IMR-90 (cell line): ENCODE measurements around the gene TSEN15. TPM values are rescaled to one million over a fixed set of nuclear protein-coding genes. Genes with fewer than 3 reads are reported as not detected.

ENCODE experiments used
- ATAC-seq: fragments of 200-7000 bp; cut with Tn5 transposase; 2 replicates; pipeline ENCODE4 v1.9.1; 2020; ENCODE audit warnings: low read depth, mild to moderate bottlenecking, moderate library complexity
- BruUV-seq: library from RNA; stranded (reverse); fragments of 400-500 nt; replicated peaks from 2 replicates; lab custom pipeline; 2021; lab: Mats Ljungman, UMichigan
- CTCF ChIA-PET: fragments of 300-600 bp; formaldehyde crosslinking; extraction: SDS; loops from one replicate; lab custom pipeline; 2021; ENCODE audit warnings: antibody characterized with exemption; lab: Yijun Ruan, JAX
- POLR2A ChIA-PET: fragments of 300-600 bp; sonication (Branson Sonifier 250); formaldehyde crosslinking; loops from one replicate; lab custom pipeline; 2022; ENCODE audit warnings: antibody characterized with exemption; ENCODE audit not compliant: unreplicated experiment; lab: Charles Lee
- DNase-seq: peaks from one replicate; pipeline ENCODE4 v3.0.0; 2013
- H2AFZ ChIP-seq: replicated peaks from 2 replicates; pipeline ENCODE3; 2013; ENCODE audit warnings: low read length, mild to moderate bottlenecking; ENCODE audit not compliant: poor library complexity
- H2AK5ac ChIP-seq: 2 replicates; pipeline ENCODE4 v1.6.1; 2013; ENCODE audit warnings: low read depth, low read length, inconsistent platforms
- H2AK9ac ChIP-seq: replicated peaks from 2 replicates; pipeline ENCODE3; 2013; ENCODE audit warnings: mild to moderate bottlenecking, low read depth, low read length, moderate library complexity; ENCODE audit not compliant: poor library complexity
- H2BK120ac ChIP-seq: 2 replicates; pipeline ENCODE4 v1.6.1; 2013; ENCODE audit warnings: low read depth, low read length, inconsistent platforms
- H2BK15ac ChIP-seq: 3 replicates; pipeline ENCODE4 v1.6.1; 2013; ENCODE audit warnings: low read depth, low read length, inconsistent platforms
- H2BK20ac ChIP-seq: 2 replicates; pipeline ENCODE4 v1.6.1; 2013; ENCODE audit warnings: low read depth, mild to moderate bottlenecking, inconsistent platforms, low read length, moderate library complexity
- H2BK5ac ChIP-seq: 2 replicates; pipeline ENCODE4 v1.6.1; 2013; ENCODE audit warnings: mild to moderate bottlenecking, low read depth, low read length, inconsistent platforms; ENCODE audit not compliant: poor library complexity, severe bottlenecking
- H3K14ac ChIP-seq: replicated peaks from 2 replicates; pipeline ENCODE4 v1.6.1; 2013; ENCODE audit warnings: low read depth, low read length, inconsistent platforms
- H3K18ac ChIP-seq: 2 replicates; pipeline ENCODE4 v1.6.1; 2013; ENCODE audit warnings: low read depth, low read length, control low read depth
- H3K23ac ChIP-seq: 2 replicates; pipeline ENCODE4 v1.6.1; 2013; ENCODE audit warnings: low read depth, low read length, inconsistent platforms
- H3K27ac ChIP-seq: 2 replicates; pipeline ENCODE4 v1.5.1; 2013; ENCODE audit warnings: mild to moderate bottlenecking, control low read depth, low read length; ENCODE audit not compliant: insufficient read depth
- H3K27me3 ChIP-seq: 2 replicates; pipeline ENCODE4 v1.6.1; 2013; ENCODE audit warnings: low read length; ENCODE audit not compliant: control insufficient read depth, insufficient read depth
- H3K36me3 ChIP-seq: 2 replicates; pipeline ENCODE4 v1.6.1; 2013; ENCODE audit warnings: low read length, mixed read lengths; ENCODE audit not compliant: control insufficient read depth, insufficient read depth
- H3K4ac ChIP-seq: 2 replicates; pipeline ENCODE4 v1.6.1; 2013; ENCODE audit warnings: low read depth, low read length, inconsistent platforms
- H3K4me1 ChIP-seq: 2 replicates; pipeline ENCODE4 v1.6.1; 2013; ENCODE audit warnings: low read length, mixed read lengths; ENCODE audit not compliant: control insufficient read depth, insufficient read depth
- H3K4me2 ChIP-seq: 2 replicates; pipeline ENCODE4 v1.6.1; 2013; ENCODE audit warnings: low read depth, mild to moderate bottlenecking, control low read depth, low read length, moderate library complexity
- H3K4me3 ChIP-seq: 2 replicates; pipeline ENCODE4 v1.5.1; 2013; ENCODE audit warnings: low read depth, mild to moderate bottlenecking, control low read depth, low read length, moderate library complexity; ENCODE audit not compliant: insufficient read depth
- H3K56ac ChIP-seq: 2 replicates; pipeline ENCODE4 v1.6.1; 2013; ENCODE audit warnings: low read length, inconsistent platforms; ENCODE audit not compliant: insufficient read depth; ENCODE audit errors: extremely low read depth
- H3K79me1 ChIP-seq, 2 experiments: 2 replicates each; pipeline ENCODE4 v1.6.1; 2013; ENCODE audit warnings: low read length in 2 of 2, inconsistent platforms in 1 of 2, low read depth in 1 of 2
- H3K9ac ChIP-seq: 2 replicates; pipeline ENCODE4 v1.6.1; 2013; ENCODE audit warnings: low read depth, low read length, control low read depth
- H3K9me1 ChIP-seq: 2 replicates; pipeline ENCODE4 v1.6.1; 2013; ENCODE audit warnings: low read length, inconsistent platforms; ENCODE audit not compliant: insufficient read depth
- H3K9me3 ChIP-seq: 2 replicates; pipeline ENCODE4 v1.6.1; 2013; ENCODE audit warnings: low read length; ENCODE audit not compliant: control insufficient read depth, insufficient read depth
- H4K20me1 ChIP-seq: 2 replicates; pipeline ENCODE4 v1.6.1; 2013; ENCODE audit warnings: low read length, inconsistent platforms; ENCODE audit not compliant: insufficient read depth
- H4K5ac ChIP-seq: 2 replicates; pipeline ENCODE4 v1.6.1; 2013; ENCODE audit warnings: mild to moderate bottlenecking, low read depth, low read length, control low read depth
- H4K8ac ChIP-seq, 2 experiments: 2 replicates each; pipeline ENCODE4 v1.6.1; 2013; ENCODE audit warnings: low read depth in 2 of 2, low read length in 2 of 2, control low read depth in 1 of 2, inconsistent platforms in 1 of 2
- H4K91ac ChIP-seq: 2 replicates; pipeline ENCODE4 v1.6.1; 2013; ENCODE audit warnings: low read depth, low read length, inconsistent platforms; ENCODE audit not compliant: insufficient read depth
- BHLHE40 ChIP-seq: fragments of 150-350 bp; IDR thresholded peaks from 2 replicates; pipeline ENCODE4 v1.6.1; 2016; ENCODE audit warnings: mild to moderate bottlenecking, low read depth, low read length
- CHD1 ChIP-seq: IDR thresholded peaks from 2 replicates; pipeline ENCODE4 v1.6.1; 2012; ENCODE audit warnings: low read depth, low read length, improper control_type of control experiment
- FOS ChIP-seq: fragments of 150-350 bp; IDR thresholded peaks from 2 replicates; pipeline ENCODE4 v1.6.1; 2016; ENCODE audit warnings: low read depth, low read length
- MAFK ChIP-seq: IDR thresholded peaks from 2 replicates; pipeline ENCODE4 v1.6.1; 2012; ENCODE audit warnings: low read depth, low read length, improper control_type of control experiment
- MXI1 ChIP-seq: IDR thresholded peaks from 2 replicates; pipeline ENCODE4 v1.6.1; 2012; ENCODE audit warnings: low read depth, mild to moderate bottlenecking, low read length, moderate library complexity, borderline replicate concordance
- POLR2A ChIP-seq: IDR thresholded peaks from 2 replicates; pipeline ENCODE4 v1.6.1; 2012; ENCODE audit warnings: mild to moderate bottlenecking, low read depth, low read length
- RAD21 ChIP-seq: IDR thresholded peaks from 2 replicates; pipeline ENCODE4 v1.6.1; 2012; ENCODE audit warnings: low read length, improper control_type of control experiment
- SMC3 ChIP-seq: fragments of 150-350 bp; IDR thresholded peaks from 2 replicates; pipeline ENCODE4 v1.6.1; 2016; ENCODE audit warnings: low read depth, mild to moderate bottlenecking, antibody characterized with exemption, low read length, moderate library complexity
- dilution Hi-C: fragments of 300-500 bp; cut with HindIII; formaldehyde crosslinking; loops from one replicate; pipeline ENCODE4 v1.14.3; 2018; ENCODE audit warnings: low sequenced_read_pairs; ENCODE audit not compliant: unreplicated experiment
- in situ Hi-C: fragments of 300-500 bp; cut with MboI; formaldehyde crosslinking; loops from 3 replicates; pipeline ENCODE4 v1.14.3; 2019; ENCODE audit warnings: low sequenced_read_pairs, inconsistent platforms, mixed read lengths
- intact Hi-C: fragments of 100-400 bp; cut with micrococcal nuclease; formaldehyde crosslinking; loops from 2 replicates; pipeline ENCODE4 v1.10.0; 2022
- polyA plus RNA-seq, 3 experiments: library from polyadenylated mRNA; depleted of rRNA; stranded (reverse); fragments of >200 nt; gene quantifications; 2 replicates each; pipeline ENCODE4 v1.2.3, GENCODE V29; 2012; ENCODE audit warnings: low replicate concordance in 1 of 3
- total RNA-seq: library from RNA; depleted of rRNA; stranded (reverse); fragments of >200 nt; gene quantifications from 2 replicates; pipeline ENCODE4 v1.2.3, GENCODE V29; 2012

TSEN15 gene
- total and polyA plus RNA-seq, 2 of the 4 experiments (the other 2 are of a cell fraction), result 32.4 to 45.0 TPM

DNA sequence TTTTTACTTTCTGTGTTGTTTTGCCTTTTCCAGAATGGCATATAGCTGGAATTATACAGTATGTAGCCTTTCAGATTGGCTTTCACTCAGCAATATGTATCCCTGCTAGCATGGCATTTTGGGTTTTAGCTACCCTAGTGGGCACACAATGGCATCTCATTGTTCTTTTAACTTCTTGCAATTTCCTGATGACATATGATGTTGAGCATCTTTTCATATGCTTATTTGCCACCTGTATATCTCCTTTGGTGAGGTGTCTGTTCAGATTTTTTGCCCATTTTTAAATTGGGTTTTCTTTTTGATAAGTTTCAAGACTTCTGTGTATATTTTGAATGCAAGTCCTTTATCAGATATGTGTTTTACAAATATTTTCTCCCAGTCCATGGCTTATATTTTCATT lies 14.0 kb downstream of the TSEN15 start:
- dilution Hi-C loops, result no loop called here
- Histone ChIP-seq H2BK5ac (no peak overlapping the region), H3K9me1 (peaks cover 4% of the 10 kb centered on the region; the same call in 1 of the 2 replicates), H2AFZ (no peak overlapping the region), H3K36me3 (peaks cover 1% of the 10 kb centered on the region; the same call in 1 of the 2 replicates), H2AK5ac (no peak overlapping the region), H3K27ac (no peak overlapping the region), H3K4me3 (no peak overlapping the region), H4K8ac (no peak overlapping the region), H2BK120ac (no peak overlapping the region), H4K91ac (no peak overlapping the region), H3K27me3 (no peaks in the 10 kb centered on the region), H3K14ac (no peak overlapping the region), H4K20me1 (no peaks in the 10 kb centered on the region), H2BK15ac (no peak overlapping the region), H3K4me1 (no peaks in the 10 kb centered on the region), H4K5ac (no peak overlapping the region), H3K18ac (no peak overlapping the region), H3K56ac (no peak overlapping the region), H3K9me3 (no peaks in the 10 kb centered on the region), H2BK20ac (no peak overlapping the region), H3K23ac (no peak overlapping the region), H2AK9ac (no peak overlapping the region), H3K4ac (no peak overlapping the region), H3K4me2 (no peak overlapping the region), H3K79me1 (peaks cover 16 to 21% of the 10 kb centered on the region in 2 experiments), H3K9ac (no peak overlapping the region)
- no peak for TF ChIP-seq FOS
- TF ChIP-seq SMC3, result no peak
- TF ChIP-seq CHD1, result no peak
- no peak for TF ChIP-seq BHLHE40
- TF ChIP-seq POLR2A, result no peak
- no peak for TF ChIP-seq RAD21
- no peak for TF ChIP-seq MXI1
- no peak for TF ChIP-seq MAFK
- POLR2A ChIA-PET, result no interaction called here
- in situ Hi-C loops, result no loop called here
- no peak for ATAC-seq
- CTCF ChIA-PET, result no interaction called here
- BruUV-seq, result no TSS peak
- no peak for DNase-seq
- intact Hi-C loops, result no loop called here
